ENCODE data around the gene ZFYVE1.

GRCh38 chr14:73049428-73049827, 22.5 kb upstream of the ZFYVE1 start:
- no peak for TF ChIP-seq CTCF (IDR thresholded peaks at IDR 0.05)
- no peak for TF ChIP-seq POLR2A (IDR thresholded peaks at IDR 0.05)
